Neural cell (in vitro differentiated cells): ENCODE measurements around the gene TUBB1. TPM values are rescaled to one million over a fixed set of nuclear protein-coding genes. Genes with fewer than 3 reads are reported as not detected.
"Not testable (repeated sequence)": the region's sequence is repeated elsewhere in the genome, so short reads cannot be mapped to it uniquely, and the experiment has no call there.

Experiments
- H2AFZ ChIP-seq: fragments of 200-600, 300-800 bp; sonication (generic), shearing (Covaris generic); 2 replicates; pipeline ENCODE4 v1.6.0; 2014; ENCODE audit warnings: low read depth, mild to moderate bottlenecking, antibody characterized with exemption, low read length, moderate library complexity
- H3F3A ChIP-seq: fragments of 200-600 bp; shearing (Covaris generic); 2 replicates; pipeline ENCODE4 v1.6.1; 2016; ENCODE audit warnings: mild to moderate bottlenecking, moderate library complexity, mixed read lengths, antibody characterized with exemption, low read length; ENCODE audit not compliant: insufficient read depth, poor library complexity, severe bottlenecking
- H3K27ac ChIP-seq: fragments of 200-600, 300-800 bp; sonication (generic), shearing (Covaris generic); 2 replicates; pipeline ENCODE4 v1.5.1; 2014; ENCODE audit warnings: mild to moderate bottlenecking, low read length, moderate library complexity
- H3K27me3 ChIP-seq: fragments of 300-800, 200-600 bp; sonication (generic), shearing (Covaris generic); 2 replicates; pipeline ENCODE4 v1.6.0; 2014; ENCODE audit warnings: mild to moderate bottlenecking, low read depth, low read length, moderate library complexity; ENCODE audit not compliant: insufficient read depth
- H3K36me3 ChIP-seq: fragments of 300-800, 200-600 bp; sonication (generic), shearing (Covaris generic); 2 replicates; pipeline ENCODE4 v1.5.1; 2014; ENCODE audit warnings: mild to moderate bottlenecking, antibody characterized with exemption, low read length, moderate library complexity; ENCODE audit not compliant: insufficient read depth
- H3K4me2 ChIP-seq: fragments of 300-800, 200-600 bp; sonication (generic), shearing (Covaris generic); 2 replicates; pipeline ENCODE4 v1.6.0; 2014; ENCODE audit warnings: mild to moderate bottlenecking, low read length
- H3K4me3 ChIP-seq: fragments of 300-800, 200-600 bp; sonication (generic), shearing (Covaris generic); 2 replicates; pipeline ENCODE4 v1.5.1; 2014; ENCODE audit warnings: mild to moderate bottlenecking, low read length, moderate library complexity
- H3K79me2 ChIP-seq: fragments of 200-600 bp; shearing (Covaris generic); replicated peaks from 2 replicates; pipeline ENCODE4 v1.6.0; 2014; ENCODE audit warnings: mild to moderate bottlenecking, low read length, moderate library complexity; ENCODE audit not compliant: insufficient read depth
- H3K9ac ChIP-seq: fragments of 300-800, 200-600 bp; sonication (generic), shearing (Covaris generic); 2 replicates; pipeline ENCODE4 v1.6.1; 2016; ENCODE audit warnings: mild to moderate bottlenecking, low read length, mixed read lengths
- H3K9me2 ChIP-seq: fragments of 200-600 bp; shearing (Covaris generic); 2 replicates; pipeline ENCODE4 v1.6.1; 2016; ENCODE audit warnings: mild to moderate bottlenecking, low read length, mixed read lengths; ENCODE audit not compliant: insufficient read depth
- H3K9me3 ChIP-seq: fragments of 200-600, 300-800 bp; sonication (generic), shearing (Covaris generic); 2 replicates; pipeline ENCODE4 v1.6.1; 2016; ENCODE audit warnings: mild to moderate bottlenecking, mixed run types, low read length, moderate library complexity, mixed read lengths
- H4K20me1 ChIP-seq: fragments of 200-600 bp; shearing (Covaris generic); 2 replicates; pipeline ENCODE4 v1.6.1; 2016; ENCODE audit warnings: mild to moderate bottlenecking, mixed run types; ENCODE audit not compliant: insufficient read depth
- EP300 ChIP-seq: fragments of 450-650 bp; conservative IDR thresholded peaks from 2 replicates; pipeline ENCODE4 v1.6.1; 2014; ENCODE audit warnings: antibody characterized with exemption, mild to moderate bottlenecking, moderate library complexity; ENCODE audit not compliant: poor library complexity, severe bottlenecking
- EZH2 ChIP-seq: fragments of 200-600, 300-800 bp; shearing (Covaris generic), sonication (generic); IDR thresholded peaks from 2 replicates; pipeline ENCODE4 v1.6.1; 2014; ENCODE audit warnings: antibody characterized with exemption, low read length, borderline replicate concordance, mild to moderate bottlenecking; ENCODE audit not compliant: insufficient read depth, poor library complexity, severe bottlenecking
- MXI1 ChIP-seq: fragments of 450-650 bp; conservative IDR thresholded peaks from 2 replicates; pipeline ENCODE4 v1.6.1; 2014; ENCODE audit warnings: antibody characterized with exemption, mild to moderate bottlenecking; ENCODE audit not compliant: poor library complexity, severe bottlenecking
- POLR2AphosphoS5 ChIP-seq: IDR thresholded peaks from 2 replicates; pipeline ENCODE4 v1.6.1; 2012
- RAD21 ChIP-seq: fragments of 450-650 bp; conservative IDR thresholded peaks from 2 replicates; pipeline ENCODE4 v1.6.1; 2014; ENCODE audit warnings: antibody characterized with exemption, mild to moderate bottlenecking, moderate library complexity
- SMC3 ChIP-seq: fragments of 450-650 bp; conservative IDR thresholded peaks from 2 replicates; pipeline ENCODE4 v1.6.1; 2014; ENCODE audit warnings: antibody characterized with exemption, mild to moderate bottlenecking, moderate library complexity; ENCODE audit not compliant: poor library complexity
- TAF1 ChIP-seq: IDR thresholded peaks from 2 replicates; pipeline ENCODE4 v1.6.1; 2012; ENCODE audit warnings: low read depth
- polyA plus RNA-seq: library from polyadenylated mRNA; depleted of rRNA; stranded (reverse); fragments of >200 nt; gene quantifications from 2 replicates; pipeline ENCODE4 v1.2.3, GENCODE V29; 2014
- TF ChIP-seq, protein P1 (sequence below): fragments of 450-650 bp; IDR thresholded peaks from 2 replicates; pipeline ENCODE4 v1.5.1; 2014; ENCODE audit warnings: antibody characterized with exemption, mild to moderate bottlenecking, moderate library complexity; ENCODE audit not compliant: poor library complexity, severe bottlenecking
- TF ChIP-seq, protein P2 (sequence below): IDR thresholded peaks from 2 replicates; pipeline ENCODE4 v1.6.1; 2012; ENCODE audit warnings: borderline replicate concordance

Gene TUBB1
- polyA plus RNA-seq, 1 donor from 2014 or later: not detected

DNA sequence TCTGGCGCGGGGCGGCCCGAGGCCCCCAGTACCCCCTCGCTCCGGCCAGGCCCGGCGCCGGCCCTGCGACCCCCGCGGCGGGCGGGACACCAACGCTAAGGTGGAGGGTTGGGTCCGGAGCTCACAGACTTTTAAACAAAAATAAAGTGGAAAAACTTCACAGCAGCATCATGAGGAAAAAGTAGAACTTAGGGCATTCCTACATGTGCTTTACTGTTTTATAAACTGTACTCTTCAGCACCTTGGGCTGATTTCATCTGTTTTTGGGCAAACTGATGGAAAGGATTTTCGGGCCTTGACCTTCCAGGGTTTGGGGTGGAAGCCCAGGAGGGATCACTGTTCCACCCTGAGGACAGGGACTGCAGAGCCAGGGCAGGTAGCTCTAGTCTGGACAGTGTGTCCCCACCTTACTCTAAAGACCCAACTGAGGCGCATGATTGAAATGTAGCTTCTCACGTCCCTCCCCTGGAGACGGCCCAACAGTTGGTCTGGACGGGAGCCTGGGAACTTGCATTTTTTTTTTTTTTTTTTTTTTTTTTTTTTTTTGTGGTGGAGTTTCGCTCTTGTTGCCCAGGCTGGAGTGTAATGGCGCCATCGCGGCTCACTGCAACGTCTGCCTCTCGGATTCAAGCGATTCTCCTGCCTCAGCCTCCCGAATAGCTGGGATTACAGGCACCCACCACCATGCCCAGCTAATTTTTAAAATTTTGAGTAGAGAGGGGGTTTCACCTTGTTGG, 37.4 kb upstream of the TUBB1 start:
- Histone ChIP-seq H3K27me3 (no peaks in the 10 kb centered on the region), H3K4me2 (peak overlapping the region; percentile 86), H3K9me3 (no peaks in the 10 kb centered on the region), H3K9me2 (no peaks in the 10 kb centered on the region), H3K79me2 (peaks cover 25% of the 10 kb centered on the region), H3K9ac (peak overlapping the region; percentile 70), H4K20me1 (no peaks in the 10 kb centered on the region), H3F3A (no peaks in the 10 kb centered on the region), H3K36me3 (no peaks in the 10 kb centered on the region), H3K4me3 (peak overlapping the region; percentile 81), H3K27ac (no peak overlapping the region), H2AFZ (peak overlapping the region; percentile 8)
- TF ChIP-seq MXI1 (peak; percentile 84), SMC3 (no peak)

DNA sequence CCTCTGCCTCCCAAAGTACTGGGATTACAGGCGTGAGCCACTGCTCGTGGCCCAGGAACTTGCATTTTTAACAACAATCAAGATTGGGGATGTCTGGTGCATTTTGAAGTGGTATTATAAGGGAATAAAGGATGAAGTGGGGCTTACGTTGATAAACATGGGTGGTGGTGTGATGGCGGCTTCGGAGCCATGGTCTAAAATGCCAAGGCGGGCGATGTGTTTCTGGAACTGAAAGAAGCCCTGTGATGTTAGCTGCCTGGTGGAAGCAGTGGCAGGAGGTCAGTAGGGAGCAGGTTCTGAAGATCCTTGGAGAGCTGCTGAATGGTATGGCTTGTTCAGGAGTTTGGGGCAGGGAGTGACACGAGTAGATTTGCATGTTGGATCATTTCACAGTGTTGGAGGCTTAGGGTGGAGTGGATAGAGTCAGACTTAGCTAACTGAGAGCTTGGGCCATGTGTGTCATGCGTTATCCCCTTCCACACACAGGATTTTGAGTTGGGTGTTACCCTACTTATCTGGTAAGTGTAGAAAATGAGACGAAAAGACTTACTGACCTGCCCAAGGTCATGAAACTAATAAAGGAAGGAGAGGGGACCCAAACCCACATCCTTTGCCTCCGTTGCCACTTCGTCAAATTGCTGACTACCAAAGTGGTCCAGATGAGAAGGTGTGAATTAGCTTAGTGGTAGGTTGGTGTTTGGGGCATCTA, 36.7 kb upstream of the TUBB1 start:
- H3K9ac ChIP-seq: no peak overlapping the region
- H3K9me2 ChIP-seq: no peaks in the 10 kb centered on the region
- no peaks in the 10 kb centered on the region for H3F3A ChIP-seq
- no peaks in the 10 kb centered on the region for H4K20me1 ChIP-seq
- H3K36me3 ChIP-seq: no peaks in the 10 kb centered on the region
- peak overlapping the region; percentile 81 for H3K4me3 ChIP-seq
- H3K27ac ChIP-seq: no peak overlapping the region
- H3K9me3 ChIP-seq: no peaks in the 10 kb centered on the region
- peak overlapping the region; percentile 86 for H3K4me2 ChIP-seq
- no peaks in the 10 kb centered on the region for H3K27me3 ChIP-seq
- H3K79me2 ChIP-seq: peaks cover 25% of the 10 kb centered on the region
- no peak overlapping the region for H2AFZ ChIP-seq
- TF ChIP-seq EP300 (no peak), RAD21 (no peak), MXI1 (no peak), TAF1 (no peak), EZH2 (no peak)

DNA sequence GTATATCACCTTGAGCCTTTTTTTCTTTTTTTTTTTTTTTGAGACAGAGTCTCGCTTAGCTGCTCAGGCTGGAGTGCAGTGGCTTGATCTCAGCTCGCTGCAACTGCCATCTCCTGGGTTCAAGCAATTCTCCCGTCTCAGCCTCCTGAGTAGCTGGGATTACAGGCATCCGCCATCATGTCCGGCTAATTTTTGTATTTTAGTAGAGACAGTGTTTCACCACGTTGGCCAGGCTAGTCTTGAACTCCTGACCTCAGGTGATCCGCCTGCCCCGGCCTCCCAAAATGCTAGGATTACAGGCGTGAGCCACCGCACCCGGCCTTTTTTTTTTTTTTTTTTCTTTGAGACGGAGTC, 36.1 kb upstream of the TUBB1 start:
- Histone ChIP-seq H3K4me3 (peak overlapping the region; percentile 81), H3K79me2 (peaks cover 25% of the 10 kb centered on the region)
- H3F3A ChIP-seq, H3K9me2 ChIP-seq, H3K27me3 ChIP-seq, H3K36me3 ChIP-seq, H3K9ac ChIP-seq, H3K4me2 ChIP-seq, H2AFZ ChIP-seq, H4K20me1 ChIP-seq, H3K27ac ChIP-seq, H3K9me3 ChIP-seq: not testable (repeated sequence)

DNA sequence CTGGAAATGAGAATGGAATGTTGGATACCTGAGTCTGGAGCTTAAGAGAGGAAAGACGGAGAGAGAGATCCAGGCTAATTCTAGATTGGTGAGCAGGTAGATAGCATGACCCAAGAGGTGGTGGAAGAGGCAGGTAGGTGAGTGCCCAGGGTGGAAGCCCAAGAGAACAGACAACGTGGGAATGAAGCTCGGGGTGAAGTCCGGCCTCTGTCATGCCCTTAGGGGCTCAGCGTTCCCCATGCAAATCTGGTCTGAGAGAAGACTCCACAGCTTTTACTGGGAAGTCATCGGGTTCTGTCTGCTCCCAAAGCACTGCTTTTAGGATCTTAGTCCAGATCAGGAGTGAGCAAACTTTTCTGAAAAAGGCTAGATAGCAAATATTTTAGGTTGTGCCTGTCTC, 34.5 kb upstream of the TUBB1 start:
- no peaks in the 10 kb centered on the region for H3K9me3 ChIP-seq
- TF ChIP-seq MXI1: no peak
- no peak for TF ChIP-seq RAD21
- TF ChIP-seq POLR2AphosphoS5: no peak
- no peak for TF ChIP-seq EZH2
- no peak for TF ChIP-seq TAF1
- no peak for TF ChIP-seq EP300
- TF ChIP-seq SMC3: no peak
- TF ChIP-seq, protein P1, sequence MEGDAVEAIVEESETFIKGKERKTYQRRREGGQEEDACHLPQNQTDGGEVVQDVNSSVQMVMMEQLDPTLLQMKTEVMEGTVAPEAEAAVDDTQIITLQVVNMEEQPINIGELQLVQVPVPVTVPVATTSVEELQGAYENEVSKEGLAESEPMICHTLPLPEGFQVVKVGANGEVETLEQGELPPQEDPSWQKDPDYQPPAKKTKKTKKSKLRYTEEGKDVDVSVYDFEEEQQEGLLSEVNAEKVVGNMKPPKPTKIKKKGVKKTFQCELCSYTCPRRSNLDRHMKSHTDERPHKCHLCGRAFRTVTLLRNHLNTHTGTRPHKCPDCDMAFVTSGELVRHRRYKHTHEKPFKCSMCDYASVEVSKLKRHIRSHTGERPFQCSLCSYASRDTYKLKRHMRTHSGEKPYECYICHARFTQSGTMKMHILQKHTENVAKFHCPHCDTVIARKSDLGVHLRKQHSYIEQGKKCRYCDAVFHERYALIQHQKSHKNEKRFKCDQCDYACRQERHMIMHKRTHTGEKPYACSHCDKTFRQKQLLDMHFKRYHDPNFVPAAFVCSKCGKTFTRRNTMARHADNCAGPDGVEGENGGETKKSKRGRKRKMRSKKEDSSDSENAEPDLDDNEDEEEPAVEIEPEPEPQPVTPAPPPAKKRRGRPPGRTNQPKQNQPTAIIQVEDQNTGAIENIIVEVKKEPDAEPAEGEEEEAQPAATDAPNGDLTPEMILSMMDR: no peak
- TF ChIP-seq, protein P2, sequence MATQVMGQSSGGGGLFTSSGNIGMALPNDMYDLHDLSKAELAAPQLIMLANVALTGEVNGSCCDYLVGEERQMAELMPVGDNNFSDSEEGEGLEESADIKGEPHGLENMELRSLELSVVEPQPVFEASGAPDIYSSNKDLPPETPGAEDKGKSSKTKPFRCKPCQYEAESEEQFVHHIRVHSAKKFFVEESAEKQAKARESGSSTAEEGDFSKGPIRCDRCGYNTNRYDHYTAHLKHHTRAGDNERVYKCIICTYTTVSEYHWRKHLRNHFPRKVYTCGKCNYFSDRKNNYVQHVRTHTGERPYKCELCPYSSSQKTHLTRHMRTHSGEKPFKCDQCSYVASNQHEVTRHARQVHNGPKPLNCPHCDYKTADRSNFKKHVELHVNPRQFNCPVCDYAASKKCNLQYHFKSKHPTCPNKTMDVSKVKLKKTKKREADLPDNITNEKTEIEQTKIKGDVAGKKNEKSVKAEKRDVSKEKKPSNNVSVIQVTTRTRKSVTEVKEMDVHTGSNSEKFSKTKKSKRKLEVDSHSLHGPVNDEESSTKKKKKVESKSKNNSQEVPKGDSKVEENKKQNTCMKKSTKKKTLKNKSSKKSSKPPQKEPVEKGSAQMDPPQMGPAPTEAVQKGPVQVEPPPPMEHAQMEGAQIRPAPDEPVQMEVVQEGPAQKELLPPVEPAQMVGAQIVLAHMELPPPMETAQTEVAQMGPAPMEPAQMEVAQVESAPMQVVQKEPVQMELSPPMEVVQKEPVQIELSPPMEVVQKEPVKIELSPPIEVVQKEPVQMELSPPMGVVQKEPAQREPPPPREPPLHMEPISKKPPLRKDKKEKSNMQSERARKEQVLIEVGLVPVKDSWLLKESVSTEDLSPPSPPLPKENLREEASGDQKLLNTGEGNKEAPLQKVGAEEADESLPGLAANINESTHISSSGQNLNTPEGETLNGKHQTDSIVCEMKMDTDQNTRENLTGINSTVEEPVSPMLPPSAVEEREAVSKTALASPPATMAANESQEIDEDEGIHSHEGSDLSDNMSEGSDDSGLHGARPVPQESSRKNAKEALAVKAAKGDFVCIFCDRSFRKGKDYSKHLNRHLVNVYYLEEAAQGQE: no peak
- H4K20me1 ChIP-seq: no peaks in the 10 kb centered on the region
- H3K27ac ChIP-seq: no peak overlapping the region
- H3K36me3 ChIP-seq: no peaks in the 10 kb centered on the region
- H3K79me2 ChIP-seq: peaks cover 25% of the 10 kb centered on the region
- H3K4me3 ChIP-seq: no peak overlapping the region
- H3K9me2 ChIP-seq: no peaks in the 10 kb centered on the region
- no peak overlapping the region for H3K9ac ChIP-seq
- no peak overlapping the region for H2AFZ ChIP-seq
- H3K4me2 ChIP-seq: no peak overlapping the region
- H3K27me3 ChIP-seq: no peaks in the 10 kb centered on the region
- no peaks in the 10 kb centered on the region for H3F3A ChIP-seq
